ENCODE results near the gene ITGB5. TPM values are rescaled to one million over a fixed set of nuclear protein-coding genes. Genes with fewer than 3 reads are reported as not detected.

ITGB5 gene
- total RNA-seq, 1 experiment from 2014 or later: 225 TPM

GRCh38 chr3:124890573-124891190 lies 3.5 kb upstream of the ITGB5 start:
- Mint-ChIP-seq H3K36me3 (ENCODE audit: insufficient read depth, unreplicated experiment) (peaks cover 34% of the 10 kb centered on the region), H3K27me3 (ENCODE audit: unreplicated experiment) (no peaks in the 10 kb centered on the region), H3K9me3 (ENCODE audit: low read depth, unreplicated experiment) (no peaks in the 10 kb centered on the region), H3K4me3 (ENCODE audit: low read depth, unreplicated experiment) (no peak overlapping the region), H3K27ac (ENCODE audit: unreplicated experiment) (no peak overlapping the region), H3K4me1 (ENCODE audit: low read depth, unreplicated experiment) (peaks cover 11% of the 10 kb centered on the region)
- no peak for TF ChIP-seq CTCF (IDR thresholded peaks at IDR 0.05; ENCODE audit: unreplicated experiment)
- no TSS peak for BruUV-seq (replicated peaks)
- DNase-seq: no peak
- intact Hi-C loops (cut with micrococcal nuclease; ENCODE audit: unreplicated experiment): no loop called here
- CTCF ChIA-PET: no interaction called here

- Mint-ChIP-seq H3K9me3 (ENCODE audit: low read depth, unreplicated experiment) (no peaks in the 10 kb centered on the region), H3K4me1 (ENCODE audit: low read depth, unreplicated experiment) (peaks cover 24% of the 10 kb centered on the region), H3K27ac (ENCODE audit: unreplicated experiment) (no peak overlapping the region), H3K4me3 (ENCODE audit: low read depth, unreplicated experiment) (no peak overlapping the region), H3K27me3 (ENCODE audit: unreplicated experiment) (no peaks in the 10 kb centered on the region), H3K36me3 (ENCODE audit: insufficient read depth, unreplicated experiment) (peaks cover 50% of the 10 kb centered on the region)
- TF ChIP-seq CTCF (IDR thresholded peaks at IDR 0.05; ENCODE audit: unreplicated experiment): no peak
- intact Hi-C loops (cut with micrococcal nuclease; ENCODE audit: unreplicated experiment): no loop called here
- CTCF ChIA-PET: interaction anchor here (0.6 to 1.5 kb wide), 2 partner anchors 11 to 102 kb away, joined by 3 to 4 read pairs; no protein-coding TSS in a partner anchor
- no peak for DNase-seq
- no TSS peak for BruUV-seq (replicated peaks)
Measured at GRCh38 chr3:124888482-124889441, 1.6 kb upstream of the ITGB5 start.

- Mint-ChIP-seq H3K9me3 (ENCODE audit: low read depth, unreplicated experiment) (no peaks in the 10 kb centered on the region), H3K4me3 (ENCODE audit: low read depth, unreplicated experiment) (peak overlapping the region; percentile 78), H3K36me3 (ENCODE audit: insufficient read depth, unreplicated experiment) (peaks cover 50% of the 10 kb centered on the region), H3K27me3 (ENCODE audit: unreplicated experiment) (no peaks in the 10 kb centered on the region), H3K4me1 (ENCODE audit: low read depth, unreplicated experiment) (peaks cover 30% of the 10 kb centered on the region), H3K27ac (ENCODE audit: unreplicated experiment) (peak overlapping the region; percentile 68)
- CTCF ChIA-PET: interaction anchor here (1.0 to 1.8 kb wide), 2 partner anchors 13 to 101 kb away, joined by 7 read pairs; no protein-coding TSS in a partner anchor
- no TSS peak for BruUV-seq (replicated peaks)
- TF ChIP-seq CTCF (IDR thresholded peaks at IDR 0.05; ENCODE audit: unreplicated experiment): no peak
- intact Hi-C loops (cut with micrococcal nuclease; ENCODE audit: unreplicated experiment): loop anchor here (2.0 kb wide), 2 partner anchors 73 to 101 kb away; no protein-coding TSS in a partner anchor
- no peak for DNase-seq
Measured at GRCh38 chr3:124887932-124888298, 750 bp upstream of the ITGB5 start.

GRCh38 chr3:124886168-124887056 lies 753 bp downstream of the ITGB5 start:
- DNase-seq: peak; percentile 71
- H3K27me3 Mint-ChIP-seq (ENCODE audit: unreplicated experiment): no peaks in the 10 kb centered on the region
- peaks cover 44% of the 10 kb centered on the region for H3K4me1 Mint-ChIP-seq (ENCODE audit: low read depth, unreplicated experiment)
- H3K9me3 Mint-ChIP-seq (ENCODE audit: low read depth, unreplicated experiment): no peaks in the 10 kb centered on the region
- intact Hi-C loops (cut with micrococcal nuclease; ENCODE audit: unreplicated experiment): loop anchor here (2.0 kb wide), 2 partner anchors 72 to 100 kb away; no protein-coding TSS in a partner anchor
- H3K27ac Mint-ChIP-seq (ENCODE audit: unreplicated experiment): peak overlapping the region; percentile 80
- CTCF ChIA-PET: interaction anchor here (0.7 to 1.9 kb wide), 6 partner anchors 9 to 100 kb away, joined by 3 to 10 read pairs (median 5); no protein-coding TSS in a partner anchor
- TF ChIP-seq CTCF (IDR thresholded peaks at IDR 0.05; ENCODE audit: unreplicated experiment): no peak
- BruUV-seq (replicated peaks): no TSS peak
- H3K4me3 Mint-ChIP-seq (ENCODE audit: low read depth, unreplicated experiment): peak overlapping the region; percentile 78
- peaks cover 50% of the 10 kb centered on the region for H3K36me3 Mint-ChIP-seq (ENCODE audit: insufficient read depth, unreplicated experiment)

All from Calu3 (cell line).